Activated naive CD4-positive, alpha-beta T cell (primary cell): ENCODE data around the gene METTL13.

Experiments
- DNase-seq, 4 experiments: peaks; one replicate each; lab custom pipeline; 2025; lab: John Stamatoyannopoulos, UW

The METTL13 gene, protein sequence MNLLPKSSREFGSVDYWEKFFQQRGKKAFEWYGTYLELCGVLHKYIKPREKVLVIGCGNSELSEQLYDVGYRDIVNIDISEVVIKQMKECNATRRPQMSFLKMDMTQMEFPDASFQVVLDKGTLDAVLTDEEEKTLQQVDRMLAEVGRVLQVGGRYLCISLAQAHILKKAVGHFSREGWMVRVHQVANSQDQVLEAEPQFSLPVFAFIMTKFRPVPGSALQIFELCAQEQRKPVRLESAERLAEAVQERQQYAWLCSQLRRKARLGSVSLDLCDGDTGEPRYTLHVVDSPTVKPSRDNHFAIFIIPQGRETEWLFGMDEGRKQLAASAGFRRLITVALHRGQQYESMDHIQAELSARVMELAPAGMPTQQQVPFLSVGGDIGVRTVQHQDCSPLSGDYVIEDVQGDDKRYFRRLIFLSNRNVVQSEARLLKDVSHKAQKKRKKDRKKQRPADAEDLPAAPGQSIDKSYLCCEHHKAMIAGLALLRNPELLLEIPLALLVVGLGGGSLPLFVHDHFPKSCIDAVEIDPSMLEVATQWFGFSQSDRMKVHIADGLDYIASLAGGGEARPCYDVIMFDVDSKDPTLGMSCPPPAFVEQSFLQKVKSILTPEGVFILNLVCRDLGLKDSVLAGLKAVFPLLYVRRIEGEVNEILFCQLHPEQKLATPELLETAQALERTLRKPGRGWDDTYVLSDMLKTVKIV

DNA sequence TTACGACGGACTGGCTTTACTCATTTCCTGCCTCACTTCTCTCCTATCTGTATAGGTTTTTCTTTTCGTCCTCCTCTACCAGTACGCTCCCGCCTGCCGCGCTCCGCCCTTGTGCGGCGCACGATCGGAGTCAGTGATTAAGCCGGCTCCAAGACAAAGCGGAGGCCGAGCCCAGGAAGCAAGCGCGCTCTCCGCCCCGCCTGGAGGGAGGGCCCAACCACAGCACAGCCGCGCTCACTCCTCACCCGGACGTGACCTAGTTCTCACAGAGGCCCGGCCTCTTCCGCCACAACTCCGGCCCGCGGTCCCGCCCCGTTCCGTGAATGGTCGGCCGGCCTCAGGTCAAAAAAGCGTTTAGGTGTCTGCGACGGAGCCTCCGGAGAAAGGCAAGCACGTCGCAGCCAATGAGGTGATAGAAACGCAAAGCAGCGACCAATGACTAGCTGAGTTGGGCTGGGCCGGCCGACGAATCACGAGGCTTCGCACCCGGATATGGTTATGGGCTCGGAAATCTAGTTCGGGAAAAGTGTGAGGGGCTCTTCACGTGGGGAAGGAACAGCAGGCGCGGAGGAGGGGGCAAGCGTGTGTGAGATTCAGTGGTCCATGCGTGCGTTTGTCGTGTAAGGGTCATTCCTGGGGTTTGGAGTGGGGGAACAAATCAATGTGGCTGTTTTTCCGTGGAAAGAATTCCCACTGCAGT is at the start of gene METTL13:
TSS of gene METTL13 (plus strand) at position 485 of the 700 bp plus-strand sequence. CDS start 308 bp downstream, outside the sequence.
- DNase-seq, result peak; percentile 92 to 97 (median 96)

GRCh38 chr1:171736196-171736595 is 45.3 kb upstream of the METTL13 start:
- DNase-seq, result no peak

- DNase-seq, result no peak
Observed at GRCh38 chr1:171738911-171739310, 42.5 kb upstream of the METTL13 start.

DNA sequence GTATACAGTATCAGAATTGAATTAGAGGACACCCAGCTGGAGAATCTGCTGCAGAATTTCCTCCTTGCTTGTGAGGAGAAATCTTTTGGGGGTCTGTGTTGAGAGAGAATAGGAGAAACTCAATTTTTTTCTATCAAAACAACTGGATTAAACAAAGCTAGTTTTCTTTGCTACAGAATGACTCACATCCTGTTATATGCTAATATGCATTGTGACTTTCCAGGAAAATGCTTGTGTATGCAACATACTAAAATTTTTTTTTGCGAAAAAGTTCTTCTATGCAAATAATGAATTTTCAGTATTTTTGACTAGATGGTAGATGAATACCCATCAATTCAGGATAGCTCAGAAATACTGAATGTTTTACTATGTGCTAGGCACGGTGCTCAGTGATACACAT is 41.8 kb upstream of the METTL13 start:
- DNase-seq, result no peak

- no peak for DNase-seq
Observed at GRCh38 chr1:171740356-171740863, 41.0 kb upstream of the METTL13 start.

GRCh38 chr1:171740987-171741871 is 40.2 kb upstream of the METTL13 start:
- peak in 1 of 4 experiments; percentile 13 for DNase-seq

- peak; percentile 61 to 86 (median 78) for DNase-seq
Observed at GRCh38 chr1:171741872-171742576, 39.4 kb upstream of the METTL13 start, which contains the start of gene VAMP4. VAMP4 (minus strand) TSS chr1:171742065; CDS start chr1:171738414, 3,651 bp downstream.

DNA sequence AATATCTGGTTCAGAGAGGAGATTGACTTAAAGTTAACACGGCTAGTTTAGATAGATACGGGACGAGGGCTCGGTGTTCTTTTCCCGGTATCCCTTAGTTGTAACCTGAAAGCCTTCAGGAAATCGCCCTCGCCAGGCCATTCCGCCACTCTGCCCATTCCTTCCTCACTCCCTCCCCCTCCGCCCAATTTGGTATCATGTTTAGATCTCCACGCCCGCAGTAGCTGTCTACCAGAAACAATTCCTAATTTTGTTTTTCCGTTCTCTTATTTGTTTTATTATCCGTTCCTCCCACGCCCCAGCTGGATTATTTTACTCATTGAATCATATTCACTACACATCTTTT is 38.9 kb upstream of the METTL13 start:
- DNase-seq, result no peak

- DNase-seq, result no peak
Observed at GRCh38 chr1:171743081-171743870, 38.2 kb upstream of the METTL13 start.

GRCh38 chr1:171744986-171745385 is 36.5 kb upstream of the METTL13 start:
- DNase-seq, result no peak

DNA sequence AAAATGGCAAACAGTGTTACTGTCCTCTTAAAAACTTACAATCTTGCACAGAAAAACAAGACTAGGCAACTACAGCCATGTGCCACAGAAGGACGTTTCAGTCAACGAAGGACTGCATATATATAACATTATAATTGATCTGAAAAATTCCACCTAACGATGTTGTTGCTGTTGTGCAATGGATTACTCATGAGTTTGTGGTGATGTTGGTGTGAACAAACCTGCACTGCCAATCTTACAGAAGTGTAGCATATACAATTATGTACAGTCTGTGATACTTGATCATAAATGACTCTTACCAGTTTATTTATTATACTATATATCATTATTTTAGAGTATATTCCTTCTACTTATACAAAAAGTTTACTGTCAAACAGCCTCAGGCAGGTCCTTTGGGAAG is 32.8 kb upstream of the METTL13 start:
- no peak for DNase-seq

GRCh38 chr1:171751221-171751620 is 30.2 kb upstream of the METTL13 start:
- DNase-seq, result no peak

GRCh38 chr1:171753182-171753581 is 28.3 kb upstream of the METTL13 start:
- no peak for DNase-seq

DNA sequence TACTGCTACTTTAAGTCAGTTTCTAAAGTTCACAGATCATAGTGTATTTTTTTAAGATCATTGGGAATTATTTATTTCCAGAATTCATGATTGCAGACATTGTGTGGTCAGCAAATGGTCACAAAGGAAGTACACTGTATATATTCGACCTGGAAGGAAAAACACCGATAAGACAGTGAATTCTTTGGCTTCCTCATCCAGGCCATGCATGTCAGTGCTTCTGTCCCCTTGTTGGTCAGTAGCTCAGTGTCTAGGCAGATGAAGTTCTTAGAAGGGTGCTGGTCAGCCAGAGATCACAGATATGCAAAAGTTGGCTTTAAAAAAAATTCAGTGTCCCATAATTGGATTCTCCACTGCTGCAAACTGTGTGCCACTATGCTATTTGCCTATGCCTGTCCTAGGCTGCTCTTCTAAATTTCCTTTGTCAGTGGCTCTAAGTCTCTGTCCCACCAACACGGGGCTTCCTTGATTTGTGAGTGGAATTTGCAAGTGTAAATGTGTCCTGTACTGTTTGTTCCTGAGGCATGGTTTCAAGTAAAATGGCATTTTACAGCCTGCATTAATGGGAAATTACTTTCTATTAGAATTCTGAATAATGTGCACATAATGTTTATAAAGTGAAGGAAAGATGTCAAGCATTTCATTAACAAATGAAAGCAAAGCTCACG is 27.6 kb upstream of the METTL13 start:
- DNase-seq, result no peak

GRCh38 chr1:171754353-171754705 is 27.1 kb upstream of the METTL13 start:
- DNase-seq, result no peak

DNA sequence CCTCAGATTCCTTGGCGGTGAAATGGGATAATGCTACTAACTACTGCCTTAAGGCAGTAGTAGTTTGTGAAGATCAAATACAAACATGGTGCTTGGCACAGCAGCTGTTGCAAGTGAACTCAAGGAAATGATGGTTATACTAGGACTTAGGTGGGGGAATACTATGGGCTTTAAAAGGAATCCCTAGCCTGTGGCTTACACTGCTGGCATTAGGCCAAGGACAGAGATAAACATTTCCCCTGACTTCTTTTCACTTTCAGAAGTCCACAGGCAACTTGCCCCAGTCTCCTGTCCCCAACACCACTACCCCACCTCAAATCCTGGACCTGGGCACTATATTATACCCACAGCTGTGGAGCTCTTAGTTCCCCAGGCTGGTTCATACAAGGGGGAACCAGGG is 26.5 kb upstream of the METTL13 start:
- no peak for DNase-seq

DNA sequence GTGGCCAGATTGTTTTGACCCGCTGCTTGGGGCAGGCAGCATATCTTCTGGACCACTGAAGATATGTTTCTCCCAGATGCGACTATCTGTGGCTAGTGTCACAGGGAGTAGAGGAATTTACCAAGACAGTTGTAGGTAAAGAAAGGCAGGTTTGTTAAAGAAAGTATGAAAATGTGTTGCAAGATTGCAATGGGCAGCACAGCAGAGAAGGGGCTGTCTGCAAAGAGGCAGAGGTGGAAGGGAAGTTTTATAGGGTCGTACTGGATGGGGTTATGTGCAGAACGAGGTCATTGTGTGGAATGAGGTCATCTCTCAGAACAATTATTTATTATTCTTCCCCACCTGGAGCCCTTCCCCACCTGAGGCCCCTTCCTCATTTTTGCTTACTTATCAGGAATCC is 24.6 kb upstream of the METTL13 start:
- no peak for DNase-seq

- DNase-seq, result no peak
Observed at GRCh38 chr1:171758011-171758410, 23.4 kb upstream of the METTL13 start.

DNA sequence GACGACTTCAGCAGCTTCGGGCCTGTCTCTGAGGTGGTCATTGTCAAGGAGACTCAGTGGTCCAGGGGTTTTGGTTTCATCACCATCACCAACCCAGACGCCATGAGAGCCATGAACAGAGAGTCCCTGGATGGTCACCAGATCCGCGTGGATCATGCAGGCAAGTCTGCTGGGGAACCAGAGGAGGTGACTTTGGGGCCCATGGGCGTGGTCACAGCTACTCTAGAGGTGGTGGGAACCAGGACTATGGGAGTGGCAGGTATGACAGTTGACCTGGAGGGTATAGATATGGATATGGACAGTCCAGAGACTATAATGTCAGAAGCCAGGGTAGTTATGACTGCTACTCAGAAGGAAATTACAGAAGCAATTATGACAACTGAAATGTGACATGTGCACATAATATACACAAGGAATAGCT is 19.3 kb upstream of the METTL13 start:
- DNase-seq, result no peak
